ENCODE measurements around the gene COL17A1.

DNA sequence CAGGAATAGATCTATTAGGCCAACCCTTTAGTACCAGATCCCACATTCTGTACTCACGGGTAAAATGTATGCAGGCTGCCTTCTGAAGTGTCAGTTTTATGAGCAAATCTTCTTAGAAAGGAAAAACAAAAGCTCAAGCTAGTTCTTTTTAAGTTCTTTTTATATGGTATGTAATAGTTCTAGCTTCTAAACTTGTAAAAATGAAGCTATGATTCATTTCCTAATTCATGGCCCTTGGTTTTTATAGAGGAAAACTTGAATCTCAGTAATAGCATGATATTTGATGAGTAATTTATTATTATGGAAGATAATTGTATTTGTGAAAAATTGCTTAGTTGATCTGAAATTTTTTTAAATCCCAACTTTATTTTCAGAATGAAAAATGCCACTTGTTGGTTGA is 64.4 kb downstream of the COL17A1 start:
- TF ChIP-seq, protein P1, sequence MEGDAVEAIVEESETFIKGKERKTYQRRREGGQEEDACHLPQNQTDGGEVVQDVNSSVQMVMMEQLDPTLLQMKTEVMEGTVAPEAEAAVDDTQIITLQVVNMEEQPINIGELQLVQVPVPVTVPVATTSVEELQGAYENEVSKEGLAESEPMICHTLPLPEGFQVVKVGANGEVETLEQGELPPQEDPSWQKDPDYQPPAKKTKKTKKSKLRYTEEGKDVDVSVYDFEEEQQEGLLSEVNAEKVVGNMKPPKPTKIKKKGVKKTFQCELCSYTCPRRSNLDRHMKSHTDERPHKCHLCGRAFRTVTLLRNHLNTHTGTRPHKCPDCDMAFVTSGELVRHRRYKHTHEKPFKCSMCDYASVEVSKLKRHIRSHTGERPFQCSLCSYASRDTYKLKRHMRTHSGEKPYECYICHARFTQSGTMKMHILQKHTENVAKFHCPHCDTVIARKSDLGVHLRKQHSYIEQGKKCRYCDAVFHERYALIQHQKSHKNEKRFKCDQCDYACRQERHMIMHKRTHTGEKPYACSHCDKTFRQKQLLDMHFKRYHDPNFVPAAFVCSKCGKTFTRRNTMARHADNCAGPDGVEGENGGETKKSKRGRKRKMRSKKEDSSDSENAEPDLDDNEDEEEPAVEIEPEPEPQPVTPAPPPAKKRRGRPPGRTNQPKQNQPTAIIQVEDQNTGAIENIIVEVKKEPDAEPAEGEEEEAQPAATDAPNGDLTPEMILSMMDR (conservative IDR thresholded peaks at IDR 0.05): no peak
- TF ChIP-seq ZFX (IDR thresholded peaks at IDR 0.05): no peak
